ENCODE results near the gene OBP2B.
"Not testable (repeated sequence)": the region's sequence is repeated elsewhere in the genome, so short reads cannot be mapped to it uniquely, and the experiment has no call there.

OBP2B gene, protein sequence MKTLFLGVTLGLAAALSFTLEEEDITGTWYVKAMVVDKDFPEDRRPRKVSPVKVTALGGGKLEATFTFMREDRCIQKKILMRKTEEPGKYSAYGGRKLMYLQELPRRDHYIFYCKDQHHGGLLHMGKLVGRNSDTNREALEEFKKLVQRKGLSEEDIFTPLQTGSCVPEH

GRCh38 chr9:133208880-133209300 is at the start of gene OBP2B:
TSS of gene OBP2B (minus strand) at chr9:133209250. CDS start at chr9:133209199, 51 bp downstream.
- DNase-seq (ENCODE audit: low spot score), result not testable (repeated sequence)

GRCh38 chr9:133258061-133259015 is 49.3 kb upstream of the OBP2B start:
- DNase-seq (ENCODE audit: low spot score), result no peak

GRCh38 chr9:133257465-133257956 is 48.5 kb upstream of the OBP2B start:
- DNase-seq (ENCODE audit: low spot score), result no peak

DNA sequence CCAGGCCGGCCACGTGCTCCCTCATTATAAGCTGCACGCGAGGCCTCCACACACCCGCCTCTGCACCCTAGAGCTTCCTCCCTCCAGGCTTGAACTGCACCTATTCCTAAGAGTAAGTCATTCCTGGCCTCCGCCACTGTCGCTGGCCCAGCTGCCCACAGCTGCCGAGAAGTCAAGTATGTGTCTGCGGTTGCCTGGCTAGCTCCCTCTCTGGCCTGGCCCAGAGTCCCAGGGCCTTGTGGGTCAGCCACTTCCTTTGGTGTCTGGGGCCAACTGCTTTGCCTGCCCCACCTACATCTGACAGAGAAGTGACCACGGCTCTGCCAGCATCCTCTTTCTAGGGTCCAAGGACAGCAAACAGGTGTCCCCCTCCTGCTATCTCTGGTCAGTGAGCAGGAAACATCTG is 47.6 kb upstream of the OBP2B start:
- no peak for DNase-seq (ENCODE audit: low spot score)

DNA sequence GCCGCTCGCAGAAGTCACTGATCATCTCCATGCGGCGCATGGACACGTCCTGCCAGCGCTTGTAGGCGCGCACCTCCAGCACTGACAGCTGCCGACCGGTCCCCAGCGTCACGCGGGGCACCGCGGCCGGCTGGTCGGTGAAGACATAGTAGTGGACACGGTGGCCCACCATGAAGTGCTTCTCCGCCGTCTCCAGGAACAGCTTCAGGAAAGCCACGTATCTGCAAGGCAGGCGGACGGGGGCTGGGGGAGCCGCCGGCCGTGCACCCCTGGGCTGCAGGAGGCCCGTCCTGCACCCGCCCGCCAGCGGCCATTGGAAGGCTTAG is 47.0 kb upstream of the OBP2B start:
- DNase-seq (ENCODE audit: low spot score), result no peak

DNA sequence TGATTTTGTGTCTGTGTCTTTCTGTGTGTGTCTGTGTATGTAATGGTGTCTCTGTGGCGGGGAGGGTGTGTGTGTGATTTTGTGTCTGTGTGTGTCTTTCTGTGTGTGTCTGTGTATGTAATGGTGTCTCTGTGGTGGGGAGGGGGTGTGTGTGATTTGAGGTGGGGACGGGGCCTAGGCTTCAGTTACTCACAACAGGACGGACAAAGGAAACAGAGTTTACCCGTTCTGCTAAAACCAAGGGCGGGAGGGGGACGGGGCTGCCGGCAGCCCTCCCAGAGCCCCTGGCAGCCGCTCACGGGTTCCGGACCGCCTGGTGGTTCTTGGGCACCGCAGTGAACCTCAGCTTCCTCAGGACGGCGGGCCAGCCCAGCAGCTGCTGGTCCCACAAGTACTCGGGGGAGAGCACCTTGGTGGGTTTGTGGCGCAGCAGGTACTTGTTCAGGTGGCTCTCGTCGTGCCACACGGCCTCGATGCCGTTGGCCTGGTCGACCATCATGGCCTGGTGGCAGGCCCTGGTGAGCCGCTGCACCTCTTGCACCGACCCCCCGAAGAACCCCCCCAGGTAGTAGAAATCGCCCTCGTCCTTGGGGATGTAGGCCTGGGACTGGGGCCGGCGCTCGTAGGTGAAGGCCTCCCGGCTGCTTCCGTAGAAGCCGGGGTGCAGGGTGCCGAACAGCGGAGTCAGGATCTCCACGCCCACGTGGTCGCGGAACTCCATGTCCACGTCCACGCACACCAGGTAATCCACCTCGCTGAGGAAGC is 46.5 kb upstream of the OBP2B start:
- no peak for DNase-seq (ENCODE audit: low spot score)

GRCh38 chr9:133254471-133254870 is 45.4 kb upstream of the OBP2B start:
- DNase-seq (ENCODE audit: low spot score), result no peak

GRCh38 chr9:133253268-133253667 is 44.2 kb upstream of the OBP2B start:
- no peak for DNase-seq (ENCODE audit: low spot score)

- DNase-seq (ENCODE audit: low spot score), result no peak
These were observed 43.4 kb upstream of the OBP2B start for GRCh38 chr9:133252301-133253020.

- no peak for DNase-seq (ENCODE audit: low spot score)
These were observed 42.7 kb upstream of the OBP2B start for GRCh38 chr9:133251773-133252172.

DNA sequence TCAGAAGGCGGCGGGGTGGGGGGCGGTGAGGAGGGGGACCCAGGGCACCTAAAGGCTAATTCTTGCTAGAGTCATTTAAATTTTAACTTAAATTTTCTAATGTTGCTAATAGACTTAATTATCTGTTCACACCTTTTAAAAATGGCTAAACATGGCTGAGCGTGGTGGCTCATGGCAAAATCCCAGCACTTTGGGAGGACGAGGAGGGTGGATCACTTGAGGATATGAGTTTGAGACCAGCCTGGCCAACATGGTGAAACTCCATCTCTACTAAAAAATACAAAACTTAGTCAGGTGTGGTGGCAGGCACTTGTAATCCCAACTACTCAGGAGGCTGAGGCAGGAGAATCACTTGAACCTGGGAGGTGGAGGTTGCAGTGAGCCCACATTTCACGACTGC is 42.2 kb upstream of the OBP2B start:
- DNase-seq (ENCODE audit: low spot score), result not testable (repeated sequence)

DNA sequence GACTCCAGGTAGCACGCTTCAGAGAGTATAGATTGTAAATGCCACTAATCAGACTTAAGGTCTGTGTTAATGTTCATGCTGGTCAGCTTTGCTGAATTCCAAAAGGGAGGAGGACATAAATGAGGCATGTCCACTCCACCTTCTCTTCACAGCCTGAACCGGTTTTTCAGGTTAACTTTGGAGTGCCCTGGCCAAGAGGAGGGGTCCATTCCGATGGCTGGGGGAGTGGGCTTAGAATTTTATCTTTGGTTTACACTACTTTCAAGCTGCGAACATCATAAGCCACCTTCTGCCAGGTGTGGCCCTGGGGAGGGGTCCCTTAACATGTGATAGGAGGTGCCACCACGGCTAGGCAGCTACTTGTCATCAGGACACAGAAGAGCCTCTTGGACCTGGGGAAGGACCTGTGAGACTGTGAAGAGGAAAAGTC is 41.7 kb upstream of the OBP2B start:
- DNase-seq (ENCODE audit: low spot score), result no peak

GRCh38 chr9:133249337-133249736 is 40.3 kb upstream of the OBP2B start:
- DNase-seq (ENCODE audit: low spot score), result no peak

DNA sequence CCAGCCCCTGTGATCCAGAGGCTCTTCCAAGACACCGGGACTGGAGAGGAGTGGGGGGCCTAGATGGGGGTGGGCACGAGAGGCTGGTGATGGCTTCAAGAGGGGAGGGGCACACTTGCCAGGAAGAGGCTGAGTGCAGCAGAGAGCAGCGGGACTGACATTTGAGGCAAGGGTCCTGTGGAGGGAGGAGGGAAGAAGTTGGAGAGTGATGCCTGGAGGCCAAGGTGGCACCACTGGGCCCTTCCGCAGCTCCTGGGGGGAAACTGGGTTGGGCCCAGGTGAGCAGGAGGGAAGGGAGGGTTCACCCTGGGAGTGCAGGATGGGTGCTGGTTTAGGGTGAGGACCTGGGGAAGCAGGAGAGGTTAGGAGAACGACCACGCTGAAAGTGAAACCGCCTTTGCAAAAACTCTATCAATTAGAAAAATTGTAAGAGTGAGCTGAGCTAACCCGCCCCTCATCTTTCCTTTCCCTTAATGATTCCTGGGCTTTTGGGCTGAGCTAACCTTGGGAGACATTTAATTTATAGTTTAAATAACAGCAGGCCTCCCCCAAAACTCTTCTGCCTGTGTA is 39.8 kb upstream of the OBP2B start:
- DNase-seq (ENCODE audit: low spot score), result no peak

DNA sequence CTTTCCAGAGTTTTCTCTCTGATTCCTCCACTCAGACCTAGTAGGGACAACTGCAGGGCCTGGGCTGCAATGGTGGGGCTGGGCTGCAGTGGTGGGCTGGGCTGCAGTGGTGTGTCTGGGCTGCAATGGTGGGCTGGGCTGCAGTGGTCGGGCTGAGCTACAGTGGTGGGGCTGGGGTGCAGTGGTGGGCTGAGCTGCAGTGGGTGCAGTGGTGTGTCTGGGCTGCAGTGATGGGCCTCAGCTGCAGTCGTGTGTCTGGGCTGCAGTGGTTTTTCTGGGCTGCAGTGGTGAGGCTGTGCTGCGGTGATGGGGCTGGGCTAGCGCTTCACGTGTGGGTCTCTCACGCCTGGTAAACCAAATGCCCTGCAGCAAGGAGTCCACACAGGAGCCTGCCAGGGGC is 38.6 kb upstream of the OBP2B start:
- no peak for DNase-seq (ENCODE audit: low spot score)

DNA sequence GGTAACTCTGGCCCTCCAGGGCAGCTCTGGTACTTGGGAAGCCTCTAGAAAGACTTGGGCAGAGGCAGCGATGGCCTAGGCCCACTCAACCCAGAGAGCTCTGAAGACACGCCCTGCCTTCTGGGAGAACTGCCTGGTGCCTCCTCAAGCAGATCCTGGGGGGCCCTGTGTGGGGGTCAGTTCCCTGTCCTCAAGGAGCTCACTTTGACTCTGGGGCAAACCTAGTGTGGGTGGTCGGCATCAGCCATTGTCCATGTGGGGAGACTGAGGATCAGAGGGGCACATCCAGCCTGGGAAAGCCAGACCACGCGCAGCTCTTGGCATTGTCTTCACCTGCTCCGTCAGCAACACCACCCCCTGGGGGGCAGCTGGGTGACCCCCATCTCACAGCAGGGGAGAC is 37.9 kb upstream of the OBP2B start:
- no peak for DNase-seq (ENCODE audit: low spot score)

- DNase-seq (ENCODE audit: low spot score), result no peak
These were observed 37.5 kb upstream of the OBP2B start for GRCh38 chr9:133246562-133246961.

GRCh38 chr9:133242991-133243390 is 33.9 kb upstream of the OBP2B start:
- no peak for DNase-seq (ENCODE audit: low spot score)

GRCh38 chr9:133242241-133242640 is 33.2 kb upstream of the OBP2B start:
- no peak for DNase-seq (ENCODE audit: low spot score)

DNA sequence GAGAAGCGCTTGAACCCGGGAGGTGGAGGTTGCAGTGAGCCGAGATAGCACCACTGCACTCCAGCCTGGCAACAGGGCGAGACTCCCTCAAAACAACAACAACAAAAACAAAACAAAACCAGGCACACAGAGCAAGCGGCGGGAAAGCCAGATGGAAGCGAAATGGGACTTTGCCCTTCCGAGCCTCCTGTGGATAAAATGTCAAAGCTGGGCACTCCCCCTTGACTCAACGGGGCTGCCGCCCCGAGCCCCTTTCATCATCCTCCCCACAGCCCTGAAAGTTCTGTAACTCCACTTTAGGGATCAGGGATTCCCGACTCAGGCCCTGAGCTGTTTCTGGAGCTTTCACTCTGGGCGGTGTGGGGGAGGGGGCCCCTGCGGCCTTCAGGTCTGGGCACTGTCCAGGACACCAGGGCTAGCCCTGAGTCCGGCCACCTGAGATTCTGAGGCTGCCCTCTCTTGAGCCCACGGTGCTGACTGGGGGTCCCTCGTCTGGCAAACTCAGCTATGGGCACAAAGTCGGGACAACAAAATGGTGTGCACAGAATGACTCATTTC is 30.6 kb upstream of the OBP2B start:
- no peak for DNase-seq (ENCODE audit: low spot score)

DNA sequence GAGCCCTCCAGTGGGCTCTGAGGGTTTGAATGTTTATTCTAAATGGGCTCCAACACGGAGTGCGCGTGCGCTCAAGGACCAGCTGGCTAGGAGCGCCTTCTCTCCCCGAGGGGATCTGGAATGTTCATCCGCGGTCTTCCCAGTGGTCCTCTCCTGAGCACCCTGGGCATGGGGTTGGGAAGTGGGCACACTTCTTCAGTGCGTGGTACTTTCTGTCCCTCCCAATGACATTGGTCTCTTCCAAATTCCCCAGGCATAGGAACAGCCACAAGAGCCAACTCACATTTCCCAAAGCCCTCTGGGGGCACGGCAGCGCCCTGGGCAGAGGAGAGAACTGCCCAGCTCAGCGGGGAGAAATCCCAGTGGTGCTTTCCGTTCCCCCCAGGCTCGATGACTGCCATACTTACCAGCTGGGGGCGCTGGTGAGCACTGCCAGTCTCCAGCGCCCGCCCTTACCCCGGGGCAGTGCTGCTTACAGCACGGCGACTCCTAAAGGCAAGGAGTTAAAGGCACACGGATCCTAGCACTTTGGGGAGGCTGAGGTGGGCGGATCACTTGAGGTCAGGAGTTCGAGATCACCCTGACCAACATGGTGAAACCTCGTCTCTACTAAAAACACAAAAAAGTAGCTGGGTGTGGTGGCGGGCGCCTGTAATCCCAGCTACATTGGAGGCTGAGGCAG is 29.9 kb upstream of the OBP2B start:
- DNase-seq (ENCODE audit: low spot score), result peak; percentile 45

Measured in CD4-positive, alpha-beta T cell treated with Interleukin-15 for 4 hours (primary cell).